Upper lobe of right lung (tissue), 1 donor: ENCODE results near the gene JMJD4. TPM values are rescaled to one million over a fixed set of nuclear protein-coding genes. Genes with fewer than 3 reads are reported as not detected.

Experiments used
- ATAC-seq: fragments of 200-7000 bp; cut with Tn5 transposase; one replicate; pipeline ENCODE4 v1.9.1; 2020; ENCODE audit warnings: mild to moderate bottlenecking, moderate library complexity
- DNase-seq: peaks from one replicate; pipeline ENCODE4 v3.0.0-alpha.2; 2020
- H3K27ac ChIP-seq: fragments of 200-600 bp; one replicate; pipeline ENCODE4 v1.8.0; 2022
- H3K27me3 ChIP-seq: fragments of 200-600 bp; one replicate; pipeline ENCODE4 v1.8.0; 2022; ENCODE audit warnings: mild to moderate bottlenecking
- H3K36me3 ChIP-seq: fragments of 200-600 bp; one replicate; pipeline ENCODE4 v1.8.0; 2022
- H3K4me1 ChIP-seq: fragments of 200-600 bp; one replicate; pipeline ENCODE4 v1.8.0; 2022
- H3K4me3 ChIP-seq: fragments of 200-600 bp; one replicate; pipeline ENCODE4 v1.8.0; 2022; ENCODE audit warnings: mild to moderate bottlenecking
- H3K9me3 ChIP-seq: fragments of 200-600 bp; one replicate; pipeline ENCODE4 v1.8.0; 2022
- CTCF ChIP-seq: fragments of 200-600 bp; IDR thresholded peaks from one replicate; pipeline ENCODE4 v1.8.0; 2022; ENCODE audit warnings: antibody characterized with exemption
- intact Hi-C: fragments of 100-400 bp; cut with DNase I; formaldehyde crosslinking; loops from one replicate; pipeline ENCODE4 v1.11.0; 2022
- long read RNA-seq: library from polyadenylated mRNA; unstranded; transcript quantifications from one replicate; pipeline ENCODE4 v2.0.0, GENCODE V29; 2021
- total RNA-seq: library from RNA; stranded (reverse); fragmentation: NEBNext Ultra II Directional; extraction: Animal tissue kit (Norgen Biotek cat#: 25700); gene quantifications from one replicate; pipeline ENCODE4 v1.2.1, GENCODE V29; 2021
- donor health status: DM: no; HTN: yes; CAD: no; lungs with severe emphysema.

Gene JMJD4
- total RNA-seq = 15.1 TPM
- long read RNA-seq, transcript JMJD4-201 (6 exons, 2,595 nt) = major isoform, 24 of 43 reads
- long read RNA-seq, partial matches to known transcripts = 5 of 43 reads
- long read RNA-seq, other reads (novel, unspliced or antisense) = 10 of 43 reads

- Histone ChIP-seq H3K36me3 (peaks cover 20% of the 10 kb centered on the region), H3K27me3 (no peaks in the 10 kb centered on the region), H3K27ac (peak within 1 kb of the TSS; percentile 85), H3K9me3 (no peaks in the 10 kb centered on the region), H3K4me3 (peak within 1 kb of the TSS; percentile 97), H3K4me1 (peaks cover 14% of the 10 kb centered on the region)
- peak; percentile 96 for ATAC-seq
- peak; percentile 96 for DNase-seq
- intact Hi-C loops = no loop called here
- no peak for TF ChIP-seq CTCF
Measured at GRCh38 chr1:227734856-227735538, at the start of gene JMJD4, which contains the start of gene SNAP47. Gene JMJD4, minus strand, starts transcription at chr1:227735302. Its CDS starts 29 bp downstream, at chr1:227735273. Gene SNAP47, plus strand, starts transcription at chr1:227735435. Its CDS starts 12,302 bp downstream, at chr1:227747737.

- peaks cover 9% of the 10 kb centered on the region for H3K36me3 ChIP-seq
- no peak for TF ChIP-seq CTCF
- ATAC-seq (no peak), DNase-seq (no peak)
- no peak overlapping the region for H3K4me3 ChIP-seq
- intact Hi-C loops = no loop called here
- no peaks in the 10 kb centered on the region for H3K27me3 ChIP-seq
- H3K4me1 ChIP-seq = peaks cover 11% of the 10 kb centered on the region
- H3K27ac ChIP-seq = no peak overlapping the region
- no peaks in the 10 kb centered on the region for H3K9me3 ChIP-seq
Measured at GRCh38 chr1:227782226-227782625, 47.1 kb upstream of the JMJD4 start.

GRCh38 chr1:227781314-227781930 is 46.3 kb upstream of the JMJD4 start:
- DNase-seq (no peak), ATAC-seq (no peak)
- no peak overlapping the region for H3K27ac ChIP-seq
- no peak overlapping the region for H3K4me3 ChIP-seq
- H3K36me3 ChIP-seq = peaks cover 9% of the 10 kb centered on the region
- intact Hi-C loops = no loop called here
- no peak for TF ChIP-seq CTCF
- peaks cover 3% of the 10 kb centered on the region for H3K4me1 ChIP-seq
- no peaks in the 10 kb centered on the region for H3K27me3 ChIP-seq
- no peaks in the 10 kb centered on the region for H3K9me3 ChIP-seq

GRCh38 chr1:227780101-227781044 is 45.3 kb upstream of the JMJD4 start:
- ATAC-seq = peak; percentile 57
- peaks cover 14% of the 10 kb centered on the region for H3K36me3 ChIP-seq
- no peaks in the 10 kb centered on the region for H3K4me1 ChIP-seq
- intact Hi-C loops = no loop called here
- DNase-seq = peak; percentile 51
- H3K4me3 ChIP-seq = no peak overlapping the region
- H3K27me3 ChIP-seq = no peaks in the 10 kb centered on the region
- no peaks in the 10 kb centered on the region for H3K9me3 ChIP-seq
- TF ChIP-seq CTCF = no peak
- no peak overlapping the region for H3K27ac ChIP-seq

- no peak overlapping the region for H3K27ac ChIP-seq
- H3K4me1 ChIP-seq = no peaks in the 10 kb centered on the region
- peak; percentile 25 for DNase-seq
- H3K36me3 ChIP-seq = peaks cover 14% of the 10 kb centered on the region
- no peak for ATAC-seq
- H3K9me3 ChIP-seq = no peaks in the 10 kb centered on the region
- intact Hi-C loops = no loop called here
- no peak overlapping the region for H3K4me3 ChIP-seq
- no peaks in the 10 kb centered on the region for H3K27me3 ChIP-seq
- TF ChIP-seq CTCF = no peak
Measured at GRCh38 chr1:227779685-227780084, 44.6 kb upstream of the JMJD4 start.
